AG10803 (cell line): ENCODE measurements around the gene SCAF4.

ENCODE experiments used
- DNase-seq: peaks from one replicate; pipeline ENCODE4 v3.0.0; 2010; ENCODE audit warnings: low read depth
- H3K4me3 ChIP-seq: 2 replicates; pipeline ENCODE4 v1.5.1; 2011; ENCODE audit warnings: mild to moderate bottlenecking, low read length, control low read depth
- TF ChIP-seq, protein P1 (sequence below): conservative IDR thresholded peaks from 2 replicates; pipeline ENCODE4 v1.5.1; 2011; ENCODE audit warnings: mild to moderate bottlenecking, low read length, control low read depth, inconsistent platforms

The SCAF4 gene

DNA sequence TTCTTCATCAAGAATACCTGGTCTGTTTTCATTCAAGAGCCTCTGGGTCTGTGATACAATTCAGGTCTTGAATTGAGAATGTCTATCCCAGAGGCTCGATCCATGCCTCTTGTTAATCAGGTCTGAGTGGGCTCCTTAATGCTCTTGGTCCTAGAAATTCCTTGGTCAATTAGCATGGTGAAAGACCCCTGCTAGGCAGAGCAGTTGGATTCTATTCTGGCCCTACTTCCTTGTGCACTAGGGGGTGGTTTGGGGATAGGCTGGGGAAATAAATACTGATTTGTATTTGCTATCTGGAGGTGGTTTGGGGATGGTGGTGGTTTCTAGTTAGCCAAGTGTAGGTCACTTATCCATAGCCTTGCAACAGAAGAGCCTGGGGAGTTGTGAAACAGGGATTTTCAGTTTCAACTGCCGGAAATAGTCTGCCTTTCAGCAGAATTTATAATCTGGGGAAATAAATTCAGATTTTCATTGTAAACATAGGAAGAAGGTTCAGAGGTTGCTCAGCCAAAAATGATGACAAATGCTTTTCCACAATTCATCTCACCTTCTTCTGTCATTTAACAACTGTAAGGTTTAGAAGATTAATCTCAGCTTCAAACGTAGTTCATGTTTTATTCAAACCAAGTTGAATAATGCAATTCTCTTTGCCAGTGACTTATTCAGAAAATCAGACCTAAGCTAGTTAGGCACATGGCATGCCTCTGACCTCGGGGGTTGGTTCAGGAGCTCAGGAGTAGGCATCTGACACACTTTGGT is 22.2 kb upstream of the SCAF4 start:
- no peak overlapping the region for H3K4me3 ChIP-seq
- TF ChIP-seq, protein P1, sequence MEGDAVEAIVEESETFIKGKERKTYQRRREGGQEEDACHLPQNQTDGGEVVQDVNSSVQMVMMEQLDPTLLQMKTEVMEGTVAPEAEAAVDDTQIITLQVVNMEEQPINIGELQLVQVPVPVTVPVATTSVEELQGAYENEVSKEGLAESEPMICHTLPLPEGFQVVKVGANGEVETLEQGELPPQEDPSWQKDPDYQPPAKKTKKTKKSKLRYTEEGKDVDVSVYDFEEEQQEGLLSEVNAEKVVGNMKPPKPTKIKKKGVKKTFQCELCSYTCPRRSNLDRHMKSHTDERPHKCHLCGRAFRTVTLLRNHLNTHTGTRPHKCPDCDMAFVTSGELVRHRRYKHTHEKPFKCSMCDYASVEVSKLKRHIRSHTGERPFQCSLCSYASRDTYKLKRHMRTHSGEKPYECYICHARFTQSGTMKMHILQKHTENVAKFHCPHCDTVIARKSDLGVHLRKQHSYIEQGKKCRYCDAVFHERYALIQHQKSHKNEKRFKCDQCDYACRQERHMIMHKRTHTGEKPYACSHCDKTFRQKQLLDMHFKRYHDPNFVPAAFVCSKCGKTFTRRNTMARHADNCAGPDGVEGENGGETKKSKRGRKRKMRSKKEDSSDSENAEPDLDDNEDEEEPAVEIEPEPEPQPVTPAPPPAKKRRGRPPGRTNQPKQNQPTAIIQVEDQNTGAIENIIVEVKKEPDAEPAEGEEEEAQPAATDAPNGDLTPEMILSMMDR = no peak
- DNase-seq = no peak

DNA sequence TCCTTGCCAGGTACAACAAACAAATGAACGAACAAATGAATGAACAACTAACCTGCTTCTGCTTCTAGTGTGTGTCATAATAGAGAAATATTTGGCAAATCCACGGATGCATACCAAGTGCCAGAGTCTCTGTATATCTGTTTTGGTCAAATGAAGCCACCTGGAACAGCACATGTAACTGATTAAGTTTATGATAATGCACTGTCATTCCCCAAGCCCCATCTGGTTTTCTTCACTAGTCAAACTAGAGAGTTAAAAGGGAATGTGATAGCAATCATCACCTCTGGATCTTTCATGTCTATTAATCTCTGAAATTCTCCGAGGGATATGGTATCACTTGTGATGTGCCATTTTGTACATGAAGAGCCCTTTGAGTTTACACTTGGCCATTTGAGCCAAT is 21.0 kb upstream of the SCAF4 start:
- TF ChIP-seq, protein P1 = no peak
- DNase-seq = peak; percentile 5

DNA sequence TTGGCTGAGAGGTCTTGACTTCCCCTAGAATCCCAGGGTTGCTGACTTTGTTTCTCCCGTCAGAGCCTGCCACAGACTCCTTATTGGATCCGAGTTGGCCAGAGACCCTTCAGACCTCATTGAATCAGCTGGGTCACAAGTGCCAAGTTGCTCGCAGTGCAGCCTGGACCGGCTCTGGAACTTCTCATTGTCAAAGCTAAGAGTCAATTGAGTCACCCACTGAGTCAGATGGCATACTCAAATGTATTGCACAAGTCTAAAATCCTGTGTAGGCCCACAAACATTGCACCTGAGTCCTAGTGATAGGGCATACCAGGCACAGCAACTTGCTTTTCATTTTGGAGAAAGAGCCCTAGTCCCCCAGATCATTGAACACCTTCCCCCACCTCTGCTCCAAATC is 20.4 kb upstream of the SCAF4 start:
- TF ChIP-seq, protein P1 = no peak
- no peak overlapping the region for H3K4me3 ChIP-seq
- peak; percentile 35 for DNase-seq

More for the DNA sequence above, 21.0 kb upstream of the SCAF4 start:
- H3K4me3 ChIP-seq = no peak overlapping the region

DNA sequence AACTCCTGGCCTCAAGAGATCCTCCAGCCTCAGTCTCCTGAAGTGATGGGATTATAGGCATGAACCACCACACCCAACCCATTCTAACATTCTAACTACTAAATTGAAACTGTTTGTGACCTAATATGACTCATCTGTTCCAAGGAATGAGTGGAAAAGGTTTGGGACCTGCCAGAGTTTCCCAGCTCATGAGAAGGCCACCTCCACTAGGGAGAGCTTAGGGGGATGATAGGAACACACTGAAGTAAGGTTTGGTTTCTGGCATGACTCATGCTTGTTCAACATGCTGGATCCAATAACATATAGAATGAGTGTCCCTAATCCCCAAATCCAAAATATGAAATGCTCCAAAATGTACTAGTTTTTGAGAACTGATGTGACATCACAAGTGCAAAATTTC is 18.9 kb upstream of the SCAF4 start:
- no peak overlapping the region for H3K4me3 ChIP-seq
- DNase-seq = peak; percentile 5
- TF ChIP-seq, protein P1 = no peak

DNA sequence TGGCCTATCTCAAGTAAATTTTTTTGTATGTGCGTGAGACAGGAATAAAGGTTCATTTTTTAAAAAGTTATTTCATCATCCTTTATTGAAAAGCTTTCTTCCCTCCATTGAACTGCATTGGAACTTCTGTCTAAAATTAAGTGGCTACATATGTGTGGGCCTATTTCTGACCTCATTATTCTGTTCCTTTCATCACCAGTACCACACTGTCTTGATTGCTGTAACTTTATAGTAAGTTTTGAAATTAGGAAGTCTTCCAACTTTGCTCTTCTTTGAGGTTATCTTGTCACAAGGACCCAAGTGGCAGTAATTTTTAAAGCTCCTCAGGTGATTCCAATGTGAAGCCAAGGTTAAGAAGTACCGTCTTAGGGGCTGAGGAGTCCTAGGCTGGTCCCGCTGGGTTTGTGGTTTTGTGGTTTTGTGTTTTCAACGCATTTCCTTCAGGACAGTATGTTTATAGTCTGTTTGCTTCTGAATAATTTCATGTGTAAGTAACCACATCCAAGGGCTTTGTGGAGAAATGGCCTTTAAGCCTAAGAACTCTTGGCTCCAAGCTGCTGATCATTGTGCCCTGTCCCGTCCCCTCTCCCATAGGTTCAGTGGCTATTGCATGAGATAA is 12.4 kb upstream of the SCAF4 start:
- no peak overlapping the region for H3K4me3 ChIP-seq
- TF ChIP-seq, protein P1 = no peak
- peak; percentile 37 for DNase-seq

DNA sequence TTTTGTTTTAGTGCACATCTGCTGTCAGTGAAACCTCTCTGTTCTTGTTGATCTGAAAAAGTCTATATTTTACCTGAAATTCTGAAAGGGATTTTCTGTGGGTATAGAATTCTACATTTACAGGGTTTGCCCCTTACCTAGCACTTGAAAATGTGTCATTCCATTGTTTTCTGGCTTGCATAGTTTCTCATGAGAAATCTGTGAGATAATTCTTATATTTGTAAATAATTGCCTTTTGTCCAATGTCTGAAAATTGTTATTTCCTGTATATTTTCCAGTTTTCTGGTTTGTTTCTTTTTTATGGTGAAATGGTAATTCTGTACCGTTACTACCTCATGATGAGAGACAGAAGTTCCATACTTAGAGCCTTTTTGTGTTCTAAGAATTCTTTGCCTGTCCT is 11.8 kb upstream of the SCAF4 start:
- no peak overlapping the region for H3K4me3 ChIP-seq

More for the DNA sequence above, 11.8 kb upstream of the SCAF4 start:
- DNase-seq = no peak
- TF ChIP-seq, protein P1 = no peak
